HT-29 (cell line): Measurements from ENCODE around the gene ANKRD37. TPM values are rescaled to one million over a fixed set of nuclear protein-coding genes. Genes with fewer than 3 reads are reported as not detected.
A peak's percentile ranks its signal among the peaks of the same experiment; 100 is the strongest.
"Not testable (repeated sequence)": the region's sequence is repeated elsewhere in the genome, so short reads cannot be mapped to it uniquely, and the experiment has no call there.

ENCODE experiments used
- DNase-seq: peaks from one replicate; pipeline ENCODE4 v3.0.0-alpha.2; 2015; ENCODE audit warnings: low spot score
- total RNA-seq: library from RNA; depleted of rRNA; stranded (reverse); fragments of >200 nt; shearing (Covaris generic); gene quantifications from 2 replicates; pipeline ENCODE4 v1.2.3, GENCODE V29; 2014; rRNA removed

Gene ANKRD37, protein sequence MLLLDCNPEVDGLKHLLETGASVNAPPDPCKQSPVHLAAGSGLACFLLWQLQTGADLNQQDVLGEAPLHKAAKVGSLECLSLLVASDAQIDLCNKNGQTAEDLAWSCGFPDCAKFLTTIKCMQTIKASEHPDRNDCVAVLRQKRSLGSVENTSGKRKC
- total RNA-seq = 6.7 and 10.4 TPM in 2 replicates

DNA sequence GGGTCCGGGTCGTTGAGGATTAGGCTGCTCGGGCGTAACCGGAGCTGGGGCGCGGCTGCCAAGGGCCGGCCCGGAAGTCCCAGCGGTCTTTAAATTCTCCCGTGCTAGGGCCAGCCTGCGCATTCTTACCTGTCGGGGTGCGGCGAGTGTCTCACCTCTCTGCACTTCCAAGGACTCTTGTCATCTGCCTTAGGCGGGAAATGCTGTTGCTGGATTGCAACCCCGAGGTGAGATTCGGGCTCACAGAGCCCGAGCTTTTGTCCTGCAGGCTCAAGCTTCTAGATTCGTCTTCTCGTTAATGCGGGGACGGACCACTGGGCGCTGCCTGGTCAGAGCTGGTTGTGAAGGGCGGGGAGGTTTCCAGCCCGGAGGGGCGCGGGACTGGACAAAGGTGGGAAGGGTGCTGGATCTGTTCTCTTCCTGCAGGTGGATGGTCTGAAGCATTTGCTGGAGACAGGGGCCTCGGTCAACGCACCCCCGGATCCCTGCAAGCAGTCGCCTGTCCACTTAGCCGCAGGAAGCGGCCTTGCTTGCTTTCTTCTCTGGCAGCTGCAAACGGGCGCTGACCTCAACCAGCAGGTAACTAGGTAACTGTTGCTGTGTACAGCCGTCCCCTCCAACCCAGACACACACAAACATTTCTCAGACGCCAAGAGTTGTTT is at the start of gene ANKRD37:
TSS of gene ANKRD37 (plus strand) at position 118 of the 662 bp plus-strand sequence. CDS start at position 201, 83 bp downstream.
- DNase-seq = peak; percentile 59

DNA sequence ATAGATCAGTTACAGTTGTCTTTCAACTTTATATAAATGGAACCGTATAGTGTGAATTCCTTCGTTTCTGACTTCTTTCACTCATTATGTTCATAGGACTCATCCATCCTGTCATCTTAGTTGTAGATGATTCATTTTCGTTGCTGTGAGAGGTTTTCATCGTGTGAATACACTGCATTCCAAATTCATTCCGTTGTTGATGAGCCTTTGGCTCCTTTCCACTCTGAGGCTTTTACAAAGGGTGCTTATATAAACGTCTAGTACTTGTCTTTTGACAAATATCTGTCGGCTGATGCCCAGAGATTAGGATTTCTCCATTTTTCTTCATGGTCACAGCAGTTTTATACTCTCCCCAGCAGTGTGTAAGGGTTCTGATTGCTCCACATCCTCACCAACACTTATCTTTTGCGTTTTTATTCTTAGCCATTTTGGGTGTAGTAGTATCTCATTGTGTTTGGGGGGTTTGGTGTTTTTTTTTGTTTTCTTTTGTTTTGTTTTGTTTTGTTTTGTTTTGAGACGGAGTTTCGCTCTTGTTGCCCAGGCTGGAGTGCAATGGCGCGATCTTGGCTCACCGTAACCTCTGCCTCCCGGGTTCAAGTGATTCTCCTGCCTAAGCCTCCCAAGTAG is 49.6 kb upstream of the ANKRD37 start:
- no peak for DNase-seq

DNA sequence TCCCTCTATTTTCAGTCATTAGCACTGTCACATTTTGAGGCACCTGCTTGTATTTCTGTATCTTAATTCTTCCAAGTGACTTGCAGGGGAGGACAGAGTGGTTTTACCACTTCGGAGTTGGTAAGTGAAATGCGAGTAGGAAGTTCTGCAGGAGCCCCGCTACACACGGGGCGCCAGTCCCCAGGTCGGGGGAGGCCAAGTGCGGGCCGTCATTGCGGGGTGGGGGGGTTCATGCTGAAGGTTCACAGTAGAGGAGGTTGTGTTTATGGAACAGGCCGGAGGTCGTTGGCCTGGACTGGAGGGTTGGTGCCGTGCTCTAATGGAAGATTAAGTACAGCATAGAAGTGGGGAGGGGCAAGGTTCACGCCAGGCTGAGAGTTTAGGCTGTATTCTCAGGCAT is 45.0 kb upstream of the ANKRD37 start:
- no peak for DNase-seq

DNA sequence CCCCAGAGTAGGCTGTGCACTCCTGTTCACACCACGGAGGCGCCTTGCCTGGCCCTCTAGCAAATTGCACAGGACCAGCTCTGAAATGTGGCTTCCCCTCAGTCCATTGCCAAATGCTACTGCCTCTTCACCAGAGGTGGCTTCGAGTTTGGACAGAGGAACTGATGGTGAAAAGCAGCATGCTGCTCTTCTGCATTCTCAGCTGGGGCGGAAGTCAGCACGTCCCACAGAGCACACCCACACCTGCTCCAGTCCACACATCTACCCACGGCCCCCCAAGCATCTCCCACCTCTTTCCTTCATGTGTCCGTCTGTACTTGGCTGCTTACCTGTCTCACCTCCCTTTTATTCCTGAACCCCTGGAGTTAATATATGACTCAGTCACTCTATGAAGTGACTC is 44.4 kb upstream of the ANKRD37 start:
- DNase-seq = no peak

DNA sequence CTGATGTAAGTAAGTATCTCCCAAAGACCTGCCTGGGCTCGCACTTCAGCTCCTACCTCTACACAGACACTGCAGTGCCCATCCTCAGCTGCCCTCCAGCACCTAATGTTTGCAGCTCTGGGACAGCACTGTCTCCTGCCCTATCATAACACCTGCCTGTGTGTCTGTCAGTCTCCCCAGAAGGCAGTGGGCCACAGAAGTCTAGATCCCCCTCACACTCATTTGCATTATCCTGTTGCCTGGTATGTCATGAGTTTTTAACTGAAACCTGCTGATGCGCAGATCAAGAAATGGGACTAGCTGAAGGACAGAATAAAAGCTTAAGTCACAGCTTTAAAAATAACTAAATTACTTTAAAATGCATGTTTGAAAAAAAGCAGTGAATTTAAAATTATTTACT is 43.9 kb upstream of the ANKRD37 start:
- no peak for DNase-seq

DNA sequence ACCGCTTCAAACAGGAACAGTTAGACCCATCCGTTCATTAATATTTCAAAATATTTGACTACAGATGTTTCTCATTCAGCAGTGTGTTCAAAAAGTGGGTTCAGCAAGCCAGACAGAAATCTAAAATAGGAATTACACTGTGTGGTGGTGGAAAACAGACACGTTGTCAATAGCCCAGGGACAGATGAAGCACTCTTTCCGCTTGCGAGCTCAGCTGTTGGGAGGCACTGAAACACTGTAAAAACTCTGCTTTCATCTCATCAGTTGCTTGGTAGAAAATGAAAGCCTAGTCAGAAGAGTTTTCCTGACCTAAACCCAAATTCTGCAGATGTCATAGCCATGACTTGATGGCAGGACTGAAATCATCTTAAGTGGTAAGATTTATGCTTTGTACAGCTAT is 39.4 kb upstream of the ANKRD37 start:
- DNase-seq = no peak

DNA sequence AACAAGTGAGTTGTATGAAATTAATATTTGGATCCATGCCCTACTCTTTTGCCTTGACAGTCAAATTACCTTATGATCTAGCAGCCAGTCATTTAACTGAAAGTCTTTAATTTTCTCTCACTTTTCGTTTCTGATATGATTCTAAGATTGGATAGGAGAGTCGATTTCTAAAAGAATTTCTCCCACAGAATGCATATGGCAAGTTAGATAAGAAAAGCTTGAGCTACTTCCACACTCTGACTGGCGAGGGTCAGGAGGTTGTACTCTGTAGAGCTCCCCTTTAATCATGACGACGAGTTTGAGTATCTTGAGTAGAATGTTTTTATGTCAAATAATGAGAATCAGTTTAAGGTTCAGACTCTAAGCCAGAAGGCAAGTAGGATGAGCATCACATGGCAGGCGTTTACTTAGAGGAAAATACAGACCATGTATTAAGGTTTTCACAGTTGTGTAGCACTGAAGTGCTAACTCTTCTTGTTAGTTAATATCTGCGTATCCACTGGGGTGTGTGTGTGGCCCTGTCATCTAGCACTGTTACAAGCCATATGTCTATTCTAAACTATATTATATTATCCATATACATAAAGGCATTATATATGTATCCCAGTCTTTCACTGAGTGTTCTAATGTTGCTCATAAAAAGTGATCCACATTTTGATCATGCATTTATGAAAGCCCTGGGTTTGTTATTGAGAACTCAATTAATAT is 38.8 kb upstream of the ANKRD37 start:
- no peak for DNase-seq

DNA sequence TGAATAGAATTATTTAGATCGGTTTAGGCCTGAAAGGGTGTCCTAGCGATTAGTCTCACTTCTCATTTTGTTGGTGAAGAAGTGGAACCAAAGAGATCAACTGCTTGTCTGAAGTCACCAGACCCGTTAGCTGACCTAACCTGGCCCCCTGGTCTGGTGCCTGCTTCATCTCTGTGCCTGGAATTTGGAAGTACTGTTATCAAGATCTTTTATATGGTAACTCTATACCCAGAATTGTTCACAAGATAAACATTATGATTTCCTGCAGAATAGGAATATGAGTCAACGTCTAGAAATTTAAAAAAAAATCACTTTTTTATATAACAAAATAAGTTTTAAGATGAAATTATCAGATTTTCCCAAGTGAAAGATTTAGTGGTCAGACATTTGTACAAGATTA is 38.1 kb upstream of the ANKRD37 start:
- no peak for DNase-seq

DNA sequence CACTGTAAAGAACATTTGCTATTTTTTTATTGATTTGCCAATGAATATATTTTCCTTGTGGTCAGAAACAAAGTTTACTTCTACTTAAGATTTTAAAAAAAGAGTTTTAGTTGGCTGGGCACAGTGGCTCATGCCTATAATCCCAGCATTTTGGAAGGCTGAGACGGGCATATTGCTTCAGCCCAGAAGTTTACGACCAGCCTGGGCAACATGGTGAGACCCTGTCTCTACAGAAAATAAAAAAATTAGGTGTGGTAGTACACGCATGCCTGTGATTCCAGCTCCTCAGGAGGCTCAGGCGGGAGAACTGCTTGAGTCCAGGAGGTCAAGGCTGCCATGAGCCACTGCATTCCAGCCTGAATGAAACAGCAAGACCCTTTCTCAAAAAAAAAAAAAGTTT is 37.7 kb upstream of the ANKRD37 start:
- DNase-seq = no peak

DNA sequence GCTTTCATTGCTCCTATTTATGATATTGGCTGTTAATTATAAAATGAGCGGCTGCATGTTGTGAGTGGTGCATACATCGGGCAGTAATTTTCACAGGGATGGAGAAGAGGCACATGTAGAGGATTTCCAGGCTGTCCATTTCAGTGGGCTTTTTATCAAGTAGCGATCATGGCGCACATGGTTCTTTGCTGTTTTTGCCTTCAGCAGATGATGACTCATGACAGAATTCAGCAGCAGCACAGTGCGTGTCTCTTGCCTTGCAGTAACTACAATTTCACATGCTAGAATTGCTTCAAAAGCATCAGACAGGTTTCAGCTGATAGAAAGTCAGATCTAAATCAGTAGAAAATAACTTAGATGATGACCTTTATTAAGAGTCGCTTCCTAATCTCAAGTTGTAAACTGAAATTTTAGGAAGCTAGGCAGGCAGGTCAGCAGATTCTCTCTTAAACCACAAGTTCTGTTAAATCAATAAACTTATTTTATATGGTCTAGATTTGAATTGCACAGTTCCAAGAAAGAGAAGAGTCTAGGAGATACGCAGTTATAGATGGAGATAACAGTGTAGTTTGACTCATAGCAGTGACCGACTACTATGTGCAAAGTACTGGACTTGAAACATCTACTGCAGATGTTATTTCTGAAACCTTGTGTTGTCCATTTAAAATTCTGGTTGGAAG is 36.7 kb upstream of the ANKRD37 start:
- no peak for DNase-seq

DNA sequence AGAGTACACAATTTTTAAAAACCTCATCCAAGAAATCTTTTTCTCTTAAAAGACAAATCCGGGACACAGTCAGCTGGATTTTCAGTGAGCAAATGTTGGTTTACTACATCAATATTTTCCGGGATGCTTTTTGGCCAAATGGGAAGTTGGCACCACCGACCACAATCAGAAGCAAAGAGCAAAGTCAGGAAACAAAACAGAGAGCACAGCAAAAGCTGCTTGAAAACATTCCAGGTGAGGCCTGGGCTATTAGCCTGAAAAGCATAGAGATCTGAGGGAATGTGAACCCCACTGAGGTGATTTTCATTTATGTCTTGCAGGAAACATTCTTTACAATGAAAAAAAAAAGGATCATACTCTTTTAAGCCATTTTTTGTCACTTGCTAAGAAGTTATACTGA is 34.8 kb upstream of the ANKRD37 start:
- DNase-seq = no peak

DNA sequence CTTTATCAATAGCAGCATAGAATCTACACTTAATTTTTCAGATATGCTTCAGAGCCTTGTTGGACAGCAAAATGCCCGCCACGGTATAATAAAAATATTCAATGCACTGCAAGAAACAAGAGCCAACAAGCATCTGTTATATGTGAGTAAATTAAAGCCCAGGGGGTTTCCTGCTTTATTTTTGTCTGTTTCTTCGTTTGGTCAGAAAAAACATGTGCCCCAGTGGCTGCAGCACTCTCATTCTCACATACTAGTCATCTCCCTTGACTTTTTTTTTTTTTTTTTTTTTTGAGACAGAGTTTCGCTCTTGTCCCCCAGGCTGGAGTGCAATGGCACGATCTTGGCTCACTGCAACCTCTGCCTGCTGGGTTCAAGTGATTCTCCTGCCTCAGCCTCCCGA is 34.1 kb upstream of the ANKRD37 start:
- not testable (repeated sequence) for DNase-seq

DNA sequence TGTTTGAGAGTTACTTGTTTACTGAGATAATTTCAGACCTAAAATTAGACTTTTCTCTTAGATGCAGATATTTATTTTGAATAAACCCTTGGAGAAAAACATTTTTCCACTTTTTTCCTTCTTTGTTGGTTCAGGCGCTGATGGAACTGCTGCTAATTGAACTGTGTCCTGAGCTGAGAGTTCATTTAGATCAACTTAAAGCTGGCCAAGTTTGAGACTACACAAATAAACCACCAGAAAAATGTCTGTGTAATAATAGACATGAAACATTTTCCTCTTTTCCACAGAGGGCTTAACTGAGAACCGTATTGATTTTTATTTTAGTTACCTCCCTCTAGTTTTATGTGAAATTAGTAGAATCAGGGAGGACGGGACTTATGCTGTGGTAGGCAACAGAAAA is 33.4 kb upstream of the ANKRD37 start:
- DNase-seq = no peak

DNA sequence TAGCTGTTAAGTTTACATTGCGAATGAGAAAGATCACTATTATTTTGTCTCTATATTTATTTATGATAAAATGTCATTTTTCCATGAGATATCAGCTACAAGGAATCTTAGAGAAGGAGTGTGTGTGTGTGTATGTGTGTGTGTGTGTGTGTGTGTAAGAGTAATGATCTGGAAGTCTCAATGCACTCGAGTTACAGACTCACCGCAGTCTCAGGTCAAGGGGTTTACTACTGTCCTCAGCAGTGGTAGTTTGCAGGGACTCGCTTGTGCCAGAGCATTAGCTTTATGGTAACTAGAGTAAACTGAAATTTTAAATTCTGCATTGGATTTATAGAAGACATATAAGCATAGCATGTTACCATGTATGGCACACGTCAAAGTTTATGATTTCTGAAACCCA is 31.8 kb upstream of the ANKRD37 start:
- no peak for DNase-seq

DNA sequence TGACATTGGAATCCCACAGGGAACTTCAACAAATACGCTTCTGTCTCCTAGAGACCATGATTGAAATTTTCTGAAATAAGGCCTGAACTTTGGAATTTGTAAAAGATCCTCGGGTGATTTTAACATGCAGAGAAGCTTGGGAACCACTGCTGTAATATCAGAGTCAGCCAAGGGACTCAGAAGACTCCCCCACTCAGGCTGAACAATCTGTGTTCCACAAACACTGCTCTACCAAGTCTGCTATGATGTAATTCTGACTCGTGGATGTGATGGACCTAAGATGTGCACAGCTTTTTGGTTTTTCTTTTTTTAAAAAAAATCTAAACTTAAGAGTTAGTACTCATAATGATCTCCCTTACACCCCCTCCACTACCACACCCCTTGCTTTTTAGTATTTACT is 26.9 kb upstream of the ANKRD37 start:
- no peak for DNase-seq

DNA sequence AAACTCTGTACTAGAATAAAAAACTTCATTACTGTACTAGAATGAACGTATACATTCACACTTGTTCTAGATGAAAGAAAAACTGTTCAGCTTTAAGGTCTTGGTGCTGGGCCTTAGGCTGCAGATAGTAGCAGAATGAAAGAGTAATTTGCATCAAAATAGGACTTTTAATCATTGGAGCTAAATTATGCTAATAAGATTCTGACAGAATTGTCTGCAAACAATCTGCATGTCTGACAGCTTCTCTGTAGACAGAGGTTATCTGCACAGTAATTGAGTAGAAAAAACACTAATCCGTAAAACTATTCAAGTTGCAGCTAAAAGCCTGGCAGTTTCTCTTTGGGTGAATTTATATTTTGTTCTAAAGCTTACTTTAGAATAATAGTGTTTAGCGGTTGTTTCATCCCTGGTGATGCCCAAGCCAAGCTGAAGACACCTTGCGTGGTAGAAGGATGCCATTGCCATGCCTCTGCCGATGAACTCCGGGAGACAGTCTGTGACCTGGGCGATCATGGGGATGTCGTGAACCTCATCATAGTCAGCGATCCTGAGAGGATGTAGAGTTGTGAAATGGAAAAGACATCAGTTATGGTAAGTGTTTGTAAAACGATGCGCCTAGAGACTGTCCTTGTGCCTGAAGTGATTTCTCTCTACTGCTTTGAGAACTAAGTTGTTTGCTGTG is 26.2 kb upstream of the ANKRD37 start:
- no peak for DNase-seq

DNA sequence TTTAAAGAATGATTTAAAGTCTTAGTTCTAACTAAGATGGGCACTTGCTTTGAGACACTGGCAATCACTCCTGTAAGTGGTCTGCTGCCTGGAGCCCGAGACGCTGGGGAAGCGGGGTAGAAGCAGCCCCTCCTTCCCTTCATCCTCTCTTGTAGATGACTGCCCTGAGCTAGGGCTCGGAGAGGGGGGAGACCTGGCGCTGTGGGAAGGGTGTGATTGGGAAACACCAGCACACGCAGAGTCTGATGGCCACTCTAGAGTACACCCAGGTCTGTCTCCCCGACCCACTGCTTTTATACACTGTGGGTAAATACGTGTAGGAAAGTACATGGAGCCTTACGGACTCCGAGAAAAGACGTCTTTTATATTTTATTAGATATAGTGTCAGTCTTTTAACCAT is 24.9 kb upstream of the ANKRD37 start:
- no peak for DNase-seq

DNA sequence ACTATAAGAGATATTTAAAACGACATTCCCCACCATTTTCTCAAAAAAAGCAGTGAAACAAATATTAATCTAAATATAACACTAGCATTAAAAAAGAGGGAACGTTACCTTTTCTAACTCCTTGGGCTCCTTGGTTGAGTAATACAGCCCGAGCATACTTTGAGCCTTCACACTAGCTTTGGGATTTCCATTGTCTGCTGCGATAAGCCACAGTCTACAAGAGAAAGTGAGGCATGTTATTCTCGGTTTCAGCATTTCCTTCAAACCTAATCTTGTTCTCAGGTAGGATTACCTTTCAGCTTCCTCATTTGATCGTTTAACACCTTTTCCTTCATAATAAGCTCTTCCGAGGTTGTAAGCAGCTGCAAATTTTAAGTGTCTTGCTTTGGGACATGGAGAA is 22.6 kb upstream of the ANKRD37 start:
- DNase-seq = no peak

DNA sequence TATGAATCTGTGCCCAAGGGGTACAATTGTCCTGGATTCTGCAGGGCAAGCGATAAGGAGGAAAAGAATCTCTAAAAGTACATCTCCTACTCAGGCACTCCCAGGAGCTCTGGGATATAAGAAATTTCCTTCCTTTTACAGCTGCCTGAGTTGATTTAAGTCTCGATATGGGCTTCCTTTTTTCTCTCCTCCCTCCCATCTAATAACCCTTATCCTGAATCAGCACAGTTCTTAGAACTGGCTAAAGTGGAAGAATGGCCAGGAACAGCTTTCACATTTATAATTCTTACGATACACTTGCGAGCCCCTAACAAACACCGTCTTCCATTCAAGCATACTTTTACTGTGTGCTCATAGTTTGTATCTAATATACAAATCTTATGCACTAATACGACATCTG is 22.1 kb upstream of the ANKRD37 start:
- no peak for DNase-seq

DNA sequence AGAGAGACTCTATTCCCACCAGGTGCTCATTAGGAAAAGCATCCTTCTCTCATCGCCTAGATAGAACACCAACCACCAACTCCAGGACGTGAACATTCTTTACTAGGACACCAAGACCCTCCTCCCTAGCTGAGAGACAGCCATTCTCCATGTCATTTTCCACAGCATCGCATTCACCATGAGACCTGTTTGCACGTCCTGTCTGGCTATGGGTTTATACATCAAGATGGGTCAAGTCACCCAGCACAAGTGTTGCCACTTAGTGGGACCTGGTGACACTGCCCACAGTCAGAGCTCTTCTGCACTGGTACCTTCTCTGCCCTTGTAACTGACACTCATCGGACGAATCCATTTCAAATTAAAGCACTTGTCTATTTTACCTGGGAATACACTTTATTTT is 18.4 kb upstream of the ANKRD37 start:
- DNase-seq = no peak
